D721Med (cell line): ENCODE data around the gene ZGRF1.

Source experiments
- DNase-seq: peaks from one replicate; pipeline ENCODE4 v3.0.0; 2011; ENCODE audit warnings: low spot score; ENCODE audit not compliant: insufficient read length
- FAIRE-seq: peaks from 2 replicates; lab custom pipeline; 2011; peaks lifted over from hg19 to GRCh38; lab: Jason Lieb, UNC
- TF ChIP-seq, protein P1 (sequence below): IDR thresholded peaks from 2 replicates; pipeline ENCODE4 v1.5.1; 2012; ENCODE audit warnings: mild to moderate bottlenecking, control low read depth; ENCODE audit not compliant: insufficient read depth; ENCODE audit errors: missing control alignments

The ZGRF1 gene

GRCh38 chr4:112636688-112637551 lies at the start of gene ZGRF1, which contains the start of gene LARP7:
Gene ZGRF1, minus strand, starts transcription at chr4:112636909. Its CDS starts 3,733 bp downstream, at chr4:112633176.
Gene LARP7, plus strand, starts transcription at chr4:112637143. Its CDS starts 7,527 bp downstream, at chr4:112644670.
- peak; percentile 38 for DNase-seq
- TF ChIP-seq, protein P1, sequence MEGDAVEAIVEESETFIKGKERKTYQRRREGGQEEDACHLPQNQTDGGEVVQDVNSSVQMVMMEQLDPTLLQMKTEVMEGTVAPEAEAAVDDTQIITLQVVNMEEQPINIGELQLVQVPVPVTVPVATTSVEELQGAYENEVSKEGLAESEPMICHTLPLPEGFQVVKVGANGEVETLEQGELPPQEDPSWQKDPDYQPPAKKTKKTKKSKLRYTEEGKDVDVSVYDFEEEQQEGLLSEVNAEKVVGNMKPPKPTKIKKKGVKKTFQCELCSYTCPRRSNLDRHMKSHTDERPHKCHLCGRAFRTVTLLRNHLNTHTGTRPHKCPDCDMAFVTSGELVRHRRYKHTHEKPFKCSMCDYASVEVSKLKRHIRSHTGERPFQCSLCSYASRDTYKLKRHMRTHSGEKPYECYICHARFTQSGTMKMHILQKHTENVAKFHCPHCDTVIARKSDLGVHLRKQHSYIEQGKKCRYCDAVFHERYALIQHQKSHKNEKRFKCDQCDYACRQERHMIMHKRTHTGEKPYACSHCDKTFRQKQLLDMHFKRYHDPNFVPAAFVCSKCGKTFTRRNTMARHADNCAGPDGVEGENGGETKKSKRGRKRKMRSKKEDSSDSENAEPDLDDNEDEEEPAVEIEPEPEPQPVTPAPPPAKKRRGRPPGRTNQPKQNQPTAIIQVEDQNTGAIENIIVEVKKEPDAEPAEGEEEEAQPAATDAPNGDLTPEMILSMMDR = peak; percentile 76
- FAIRE-seq = no peak

DNA sequence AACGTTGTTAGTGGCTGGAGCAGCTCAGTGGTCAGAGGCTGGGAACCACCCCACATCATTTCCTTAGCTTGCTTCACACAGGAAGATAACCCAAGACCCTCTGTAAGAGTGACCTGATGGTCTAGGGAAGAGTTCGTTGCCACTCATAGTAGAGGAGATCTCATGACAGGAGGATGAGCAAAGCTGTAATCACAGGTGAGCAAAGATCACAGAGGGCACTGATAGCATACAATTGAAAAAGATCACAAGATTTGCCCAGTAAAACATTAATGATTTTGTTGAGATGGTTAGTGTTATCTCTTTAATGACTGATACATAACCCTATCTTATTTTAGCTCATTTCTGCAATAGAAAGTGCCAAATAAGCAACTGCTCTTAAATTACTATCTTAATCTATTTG lies 44.3 kb upstream of the ZGRF1 start:
- TF ChIP-seq, protein P1 = no peak
- no peak for DNase-seq
- no peak for FAIRE-seq

DNA sequence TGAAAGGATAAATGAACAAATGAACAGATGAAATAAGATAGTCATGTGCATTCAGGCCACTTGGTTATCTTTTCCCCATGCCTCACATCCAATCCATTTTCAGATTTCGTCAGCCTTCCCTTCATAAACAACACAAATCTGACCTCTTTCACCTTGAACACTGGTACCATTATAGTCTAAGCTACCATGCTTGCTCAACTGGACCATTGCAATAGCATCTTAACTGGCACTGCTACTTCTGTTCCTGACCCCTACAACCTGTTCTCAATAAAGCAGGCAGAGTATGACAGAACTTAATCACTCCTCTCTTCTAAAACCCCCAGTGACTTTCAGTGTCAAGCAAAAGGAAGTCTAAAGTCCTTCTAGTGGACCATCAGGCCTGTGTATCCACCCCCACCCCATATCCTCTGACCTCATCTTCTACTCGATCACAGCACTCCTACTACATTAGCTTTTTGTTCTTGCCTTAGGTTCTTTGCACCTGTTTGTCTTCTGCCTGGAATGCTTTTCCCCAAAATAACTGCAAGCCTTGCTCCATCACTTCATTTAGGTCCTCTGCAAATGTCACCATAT lies 40.9 kb upstream of the ZGRF1 start:
- DNase-seq = no peak
- FAIRE-seq = no peak
- TF ChIP-seq, protein P1 = no peak

GRCh38 chr4:112674376-112674775 lies 37.7 kb upstream of the ZGRF1 start:
- no peak for FAIRE-seq
- TF ChIP-seq, protein P1 = no peak
- DNase-seq = no peak

DNA sequence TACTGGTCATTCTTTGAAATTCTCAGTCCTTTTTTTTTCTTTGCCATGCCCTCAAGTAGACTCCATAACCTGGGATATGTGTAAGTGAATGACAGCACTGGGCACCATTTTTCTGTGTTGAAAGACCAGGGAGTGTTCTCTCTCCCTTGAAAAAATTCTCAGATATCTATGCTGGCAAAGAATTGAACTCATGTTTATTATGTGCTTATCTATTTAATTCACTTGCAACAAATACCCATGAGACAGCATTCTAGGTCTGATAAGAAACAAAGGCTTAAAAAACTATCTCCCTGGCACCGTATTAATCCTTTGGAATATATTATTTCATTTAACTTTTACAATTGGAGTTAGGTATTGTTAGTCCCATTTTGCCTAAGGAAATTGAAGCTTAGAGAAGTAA lies 37.0 kb upstream of the ZGRF1 start:
- TF ChIP-seq, protein P1 = no peak
- no peak for DNase-seq
- FAIRE-seq = no peak

- FAIRE-seq = no peak
- no peak for DNase-seq
- TF ChIP-seq, protein P1 = no peak
These were observed 36.4 kb upstream of the ZGRF1 start for GRCh38 chr4:112673076-112673475.
